Activated naive CD8-positive, alpha-beta T cell treated with anti-CD3 and anti-CD28 coated beads, Interleukin-2, amount 10 ng/mL, durations not matched to agents 7 days and 5 days (primary cell): ENCODE data around the gene PRDX2. TPM values are rescaled to one million over a fixed set of nuclear protein-coding genes. Genes with fewer than 3 reads are reported as not detected.

ENCODE experiments used
- microRNA-seq: library from miRNA; unstranded; fragments of <30 nt; microRNA quantifications from one replicate; pipeline ENCODE4 v1.2.0, GENCODE V29; 2022
- total RNA-seq, 2 experiments: library from RNA; stranded (reverse); gene quantifications; one replicate each; pipeline ENCODE4 v1.2.3, GENCODE V29; 2021

PRDX2 gene
- total RNA-seq, 2 experiments from 2014 or later = 170 to 181 TPM

Small RNA genes within 50 kb of the gene (microRNA-seq; reads per million reads assigned to microRNA genes)
- gene MIR5684 = not detected

Other genes starting within 250 kb of the PRDX2 start
- gene ZNF490, start 191.0 kb downstream of the PRDX2 start, total RNA-seq = 10 to 100 TPM; 14.9 to 17.4 TPM
- gene ZNF791, start 190.9 kb downstream of the PRDX2 start, total RNA-seq = 10 to 100 TPM; 37.1 to 42.7 TPM
- gene MAN2B1, start 135.1 kb downstream of the PRDX2 start, total RNA-seq = 100 to 1,000 TPM; 108 to 115 TPM
- gene WDR83, start 135.0 kb downstream of the PRDX2 start, total RNA-seq = 10 to 100 TPM; 18.2 to 21.1 TPM
- gene DHPS, start 119.9 kb downstream of the PRDX2 start, total RNA-seq = 100 to 1,000 TPM; 148 to 149 TPM
- gene GNG14, start 113.8 kb downstream of the PRDX2 start, total RNA-seq = not detected
- 1 to 10 TPM; 4.9 to 5.3 TPM for gene FBXW9, start 105.2 kb downstream of the PRDX2 start, total RNA-seq
- gene TNPO2, start 77.9 kb downstream of the PRDX2 start, total RNA-seq = 10 to 100 TPM; 80.8 to 81.9 TPM
- gene TRIR, start 67.1 kb downstream of the PRDX2 start, total RNA-seq = 100 to 1,000 TPM; 213 to 214 TPM
- gene GET3, start 64.3 kb downstream of the PRDX2 start, total RNA-seq = 10 to 100 TPM; 46.4 to 47.2 TPM
- gene BEST2, start 50.0 kb downstream of the PRDX2 start, total RNA-seq = not detected
- gene HOOK2, start 26.2 kb downstream of the PRDX2 start, total RNA-seq = 10 to 100 TPM; 20.0 to 20.3 TPM
- 10 to 100 TPM; 82.7 to 84.6 TPM for gene JUNB, start 10.3 kb downstream of the PRDX2 start, total RNA-seq
- 10 to 100 TPM in 1 of 2 experiments, 1 to 10 TPM in 1; 5.8 to 10.8 TPM for gene THSD8, start 269 bp upstream of the PRDX2 start, total RNA-seq
- 10 to 100 TPM; 46.2 to 47.8 TPM for gene RNASEH2A, start 4.8 kb upstream of the PRDX2 start, total RNA-seq
- not detected for gene RTBDN, start 32.8 kb upstream of the PRDX2 start, total RNA-seq
- gene MAST1, start 36.7 kb upstream of the PRDX2 start, total RNA-seq = 1 to 10 TPM; 1.8 to 2.6 TPM
- 10 to 100 TPM; 29.0 to 30.4 TPM for gene DNASE2, start 79.6 kb upstream of the PRDX2 start, total RNA-seq
- under 1 TPM in 1 of 2 experiments, not detected in 1; 0.19 TPM for gene KLF1, start 85.4 kb upstream of the PRDX2 start, total RNA-seq
- gene GCDH, start 89.4 kb upstream of the PRDX2 start, total RNA-seq = 10 to 100 TPM; 39.7 to 43.4 TPM
- gene SYCE2, start 117.5 kb upstream of the PRDX2 start, total RNA-seq = 1 to 10 TPM; 3.6 to 4.4 TPM
- 10 to 100 TPM; 69.2 to 73.3 TPM for gene FARSA, start 131.9 kb upstream of the PRDX2 start, total RNA-seq
- 100 to 1,000 TPM; 522 to 531 TPM for gene CALR, start 136.8 kb upstream of the PRDX2 start, total RNA-seq
- 100 to 1,000 TPM; 128 to 141 TPM for gene RAD23A, start 144.1 kb upstream of the PRDX2 start, total RNA-seq
- 10 to 100 TPM; 18.4 to 19.4 TPM for gene GADD45GIP1, start 155.4 kb upstream of the PRDX2 start, total RNA-seq
- gene DAND5, start 167.8 kb upstream of the PRDX2 start, total RNA-seq = not detected
- gene NFIX, start 193.7 kb upstream of the PRDX2 start, total RNA-seq = 1 to 10 TPM; 1.5 to 2.5 TPM